ENCODE data around the gene FCGR3B.
"Not testable (repeated sequence)": the region's sequence is repeated elsewhere in the genome, so short reads cannot be mapped to it uniquely, and the experiment has no call there.

- TF ChIP-seq CTCF (conservative IDR thresholded peaks at IDR 0.05 in 1 of 2, IDR thresholded peaks at IDR 0.05 in 1 of 2; ENCODE audit: extremely low read depth in 1 of 2, insufficient read depth in 1 of 2, low read depth in 1 of 2, low read length in 2 of 2); EZH2 (IDR thresholded peaks at IDR 0.05; ENCODE audit: borderline replicate concordance, low read length): not testable (repeated sequence)
Measured at GRCh38 chr1:161622054-161622453, 8.9 kb downstream of the FCGR3B start.

All from mammary epithelial cell (primary cell).